Ishikawa (cell line): ENCODE results near the gene DIAPH3.
A peak's percentile ranks its signal among the peaks of the same experiment; 100 is the strongest.

Source experiments
- CEBPB ChIP-seq: IDR thresholded peaks from 2 replicates; pipeline ENCODE4 v1.6.1; 2012
- CREB1 ChIP-seq: IDR thresholded peaks from 2 replicates; pipeline ENCODE4 v1.6.1; 2012; ENCODE audit warnings: low read depth
- EGR1 ChIP-seq: IDR thresholded peaks from 2 replicates; pipeline ENCODE4 v1.6.1; 2012
- EP300 ChIP-seq: IDR thresholded peaks from 2 replicates; pipeline ENCODE4 v1.6.1; 2012; ENCODE audit warnings: borderline replicate concordance
- FOXM1 ChIP-seq: IDR thresholded peaks from 2 replicates; pipeline ENCODE4 v1.6.1; 2012; ENCODE audit warnings: low read depth, borderline replicate concordance
- MAX ChIP-seq: IDR thresholded peaks from 2 replicates; pipeline ENCODE4 v1.6.1; 2012
- NFIC ChIP-seq: IDR thresholded peaks from 2 replicates; pipeline ENCODE4 v1.6.1; 2012
- RAD21 ChIP-seq: IDR thresholded peaks from 2 replicates; pipeline ENCODE4 v1.6.1; 2012; ENCODE audit warnings: low read depth
- TAF1 ChIP-seq: IDR thresholded peaks from 2 replicates; pipeline ENCODE4 v1.6.1; 2012; ENCODE audit warnings: low read depth, mild to moderate bottlenecking
- TCF12 ChIP-seq: IDR thresholded peaks from 2 replicates; pipeline ENCODE4 v1.6.1; 2012; ENCODE audit warnings: low read depth
- TEAD4 ChIP-seq: IDR thresholded peaks from 2 replicates; pipeline ENCODE4 v1.6.1; 2012
- YY1 ChIP-seq: IDR thresholded peaks from 2 replicates; pipeline ENCODE4 v1.6.1; 2012; ENCODE audit warnings: low read depth
- ZBTB7A ChIP-seq: IDR thresholded peaks from 2 replicates; pipeline ENCODE4 v1.6.1; 2012; ENCODE audit warnings: low read depth
- TF ChIP-seq, protein P1 (sequence below): IDR thresholded peaks from 2 replicates; pipeline ENCODE4 v1.6.1; 2012
- TF ChIP-seq, protein P2 (sequence below): IDR thresholded peaks from 2 replicates; pipeline ENCODE4 v1.6.1; 2012; ENCODE audit warnings: low read depth, mild to moderate bottlenecking

The DIAPH3 gene

DNA sequence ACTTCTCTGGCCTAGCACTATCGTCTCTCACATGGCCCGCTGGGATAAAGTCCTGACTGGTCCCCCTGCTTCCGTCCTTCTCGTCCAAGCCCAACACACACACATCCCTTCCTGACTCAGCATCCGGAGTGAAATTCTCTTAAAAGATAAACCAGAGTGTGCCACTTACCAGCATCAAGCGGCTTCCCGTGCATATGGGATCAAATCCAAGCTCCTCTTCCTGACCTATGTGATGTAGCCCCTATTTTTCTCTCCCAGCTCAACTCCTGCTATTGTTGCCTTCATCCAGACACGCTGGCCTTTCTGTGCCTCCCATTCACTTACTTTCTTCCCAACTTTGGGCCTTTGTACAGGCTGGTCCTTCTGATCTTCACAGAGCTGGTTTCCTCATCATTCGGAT lies 530.4 kb downstream of the DIAPH3 start:
- TF ChIP-seq TCF12: no peak
- TF ChIP-seq YY1: no peak
- no peak for TF ChIP-seq CREB1
- no peak for TF ChIP-seq MAX
- no peak for TF ChIP-seq TEAD4

DNA sequence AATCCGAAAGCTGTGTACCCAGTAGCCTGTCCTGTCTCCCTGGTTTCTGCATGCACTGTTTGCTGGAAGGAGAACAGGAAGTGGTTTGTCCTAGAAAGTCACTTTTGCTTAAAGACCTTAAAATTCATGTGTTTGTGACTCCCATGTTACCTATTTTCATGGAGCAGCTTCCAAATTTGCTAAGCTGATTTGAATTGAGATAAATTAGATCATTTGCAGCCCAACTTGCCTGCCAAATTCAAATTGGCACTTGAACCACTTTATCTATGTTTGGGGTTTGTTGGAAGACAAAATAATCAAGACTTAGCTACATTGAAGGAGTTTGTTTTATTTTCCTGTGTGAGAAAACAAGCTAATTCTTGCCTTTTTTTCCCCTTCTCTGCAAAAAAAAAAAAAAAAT lies 532.5 kb downstream of the DIAPH3 start:
- TF ChIP-seq TAF1: no peak
- TF ChIP-seq, protein P1, sequence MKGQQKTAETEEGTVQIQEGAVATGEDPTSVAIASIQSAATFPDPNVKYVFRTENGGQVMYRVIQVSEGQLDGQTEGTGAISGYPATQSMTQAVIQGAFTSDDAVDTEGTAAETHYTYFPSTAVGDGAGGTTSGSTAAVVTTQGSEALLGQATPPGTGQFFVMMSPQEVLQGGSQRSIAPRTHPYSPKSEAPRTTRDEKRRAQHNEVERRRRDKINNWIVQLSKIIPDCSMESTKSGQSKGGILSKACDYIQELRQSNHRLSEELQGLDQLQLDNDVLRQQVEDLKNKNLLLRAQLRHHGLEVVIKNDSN: no peak
- TF ChIP-seq EGR1: no peak
- TF ChIP-seq YY1: no peak
- no peak for TF ChIP-seq ZBTB7A
- TF ChIP-seq CREB1: no peak
- TF ChIP-seq, protein P2, sequence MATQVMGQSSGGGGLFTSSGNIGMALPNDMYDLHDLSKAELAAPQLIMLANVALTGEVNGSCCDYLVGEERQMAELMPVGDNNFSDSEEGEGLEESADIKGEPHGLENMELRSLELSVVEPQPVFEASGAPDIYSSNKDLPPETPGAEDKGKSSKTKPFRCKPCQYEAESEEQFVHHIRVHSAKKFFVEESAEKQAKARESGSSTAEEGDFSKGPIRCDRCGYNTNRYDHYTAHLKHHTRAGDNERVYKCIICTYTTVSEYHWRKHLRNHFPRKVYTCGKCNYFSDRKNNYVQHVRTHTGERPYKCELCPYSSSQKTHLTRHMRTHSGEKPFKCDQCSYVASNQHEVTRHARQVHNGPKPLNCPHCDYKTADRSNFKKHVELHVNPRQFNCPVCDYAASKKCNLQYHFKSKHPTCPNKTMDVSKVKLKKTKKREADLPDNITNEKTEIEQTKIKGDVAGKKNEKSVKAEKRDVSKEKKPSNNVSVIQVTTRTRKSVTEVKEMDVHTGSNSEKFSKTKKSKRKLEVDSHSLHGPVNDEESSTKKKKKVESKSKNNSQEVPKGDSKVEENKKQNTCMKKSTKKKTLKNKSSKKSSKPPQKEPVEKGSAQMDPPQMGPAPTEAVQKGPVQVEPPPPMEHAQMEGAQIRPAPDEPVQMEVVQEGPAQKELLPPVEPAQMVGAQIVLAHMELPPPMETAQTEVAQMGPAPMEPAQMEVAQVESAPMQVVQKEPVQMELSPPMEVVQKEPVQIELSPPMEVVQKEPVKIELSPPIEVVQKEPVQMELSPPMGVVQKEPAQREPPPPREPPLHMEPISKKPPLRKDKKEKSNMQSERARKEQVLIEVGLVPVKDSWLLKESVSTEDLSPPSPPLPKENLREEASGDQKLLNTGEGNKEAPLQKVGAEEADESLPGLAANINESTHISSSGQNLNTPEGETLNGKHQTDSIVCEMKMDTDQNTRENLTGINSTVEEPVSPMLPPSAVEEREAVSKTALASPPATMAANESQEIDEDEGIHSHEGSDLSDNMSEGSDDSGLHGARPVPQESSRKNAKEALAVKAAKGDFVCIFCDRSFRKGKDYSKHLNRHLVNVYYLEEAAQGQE: no peak
- TF ChIP-seq TCF12: no peak
- no peak for TF ChIP-seq MAX
- TF ChIP-seq CEBPB: no peak
- TF ChIP-seq NFIC: no peak

DNA sequence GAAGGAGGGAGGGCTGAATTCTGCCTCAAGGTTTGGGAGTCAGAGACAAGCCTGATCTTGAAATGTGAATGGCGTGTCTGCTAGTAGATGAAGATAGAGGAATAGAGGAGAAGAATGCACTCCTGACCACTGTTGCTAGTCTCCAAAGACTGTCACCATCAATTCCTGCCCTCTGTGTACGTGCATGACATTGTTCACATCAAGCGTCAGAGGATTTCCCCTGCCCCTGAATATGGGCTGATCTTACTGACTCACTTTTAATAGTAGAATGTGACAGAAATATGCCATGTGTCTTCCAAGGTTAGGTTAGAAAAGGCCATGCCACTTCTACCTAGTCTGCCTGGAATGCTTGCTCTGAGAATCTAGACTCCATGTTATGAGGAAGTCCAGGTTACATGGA lies 538.6 kb downstream of the DIAPH3 start:
- TF ChIP-seq ZBTB7A: no peak
- TF ChIP-seq RAD21: no peak
- TF ChIP-seq, protein P2: no peak

DNA sequence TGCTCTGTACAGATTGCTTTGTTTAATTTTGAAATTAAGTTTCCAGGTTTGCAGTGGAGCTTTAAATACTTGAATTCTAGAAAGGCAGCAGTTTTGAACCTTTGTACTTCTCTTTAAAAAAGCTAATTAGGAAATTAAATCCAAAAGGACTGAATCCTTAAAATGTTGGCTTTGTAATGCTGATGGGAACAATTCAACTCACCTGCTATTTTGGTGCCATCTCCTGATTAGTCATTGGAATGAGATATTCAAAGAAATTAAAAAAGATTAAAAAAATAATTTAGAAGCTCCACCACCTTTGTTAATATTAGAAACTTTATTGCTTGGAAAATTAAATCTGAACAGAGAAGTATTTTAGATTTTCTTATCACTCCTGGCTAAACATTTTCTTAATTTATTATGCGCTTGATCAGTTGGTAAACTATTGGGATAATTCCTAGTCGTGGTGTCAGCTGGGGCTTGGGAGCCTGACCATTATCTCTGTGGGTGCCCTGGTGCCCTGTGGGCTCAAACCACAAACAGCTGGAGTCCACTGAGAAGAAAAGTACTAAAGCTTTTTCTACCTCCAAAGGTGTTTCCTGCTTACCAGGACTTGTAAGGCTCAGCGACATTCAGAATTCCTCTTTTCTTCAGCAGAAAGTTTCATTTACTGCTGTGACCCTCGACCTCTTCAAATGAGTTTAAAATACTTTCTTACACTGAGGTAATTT lies 540.4 kb downstream of the DIAPH3 start:
- no peak for TF ChIP-seq FOXM1
- TF ChIP-seq ZBTB7A: no peak
- TF ChIP-seq TEAD4: 0 out of 2 replicates have a peak, but pooled peaks have one; percentile 8

GRCh38 chr13:59621773-59622172 lies 542.0 kb downstream of the DIAPH3 start:
- TF ChIP-seq MAX: no peak
- TF ChIP-seq, protein P1: no peak
- TF ChIP-seq TCF12: no peak
- no peak for TF ChIP-seq FOXM1
- TF ChIP-seq YY1: no peak
- TF ChIP-seq EP300: no peak
